Measurements from ENCODE around the gene PPP1R3F.

Gene PPP1R3F, protein sequence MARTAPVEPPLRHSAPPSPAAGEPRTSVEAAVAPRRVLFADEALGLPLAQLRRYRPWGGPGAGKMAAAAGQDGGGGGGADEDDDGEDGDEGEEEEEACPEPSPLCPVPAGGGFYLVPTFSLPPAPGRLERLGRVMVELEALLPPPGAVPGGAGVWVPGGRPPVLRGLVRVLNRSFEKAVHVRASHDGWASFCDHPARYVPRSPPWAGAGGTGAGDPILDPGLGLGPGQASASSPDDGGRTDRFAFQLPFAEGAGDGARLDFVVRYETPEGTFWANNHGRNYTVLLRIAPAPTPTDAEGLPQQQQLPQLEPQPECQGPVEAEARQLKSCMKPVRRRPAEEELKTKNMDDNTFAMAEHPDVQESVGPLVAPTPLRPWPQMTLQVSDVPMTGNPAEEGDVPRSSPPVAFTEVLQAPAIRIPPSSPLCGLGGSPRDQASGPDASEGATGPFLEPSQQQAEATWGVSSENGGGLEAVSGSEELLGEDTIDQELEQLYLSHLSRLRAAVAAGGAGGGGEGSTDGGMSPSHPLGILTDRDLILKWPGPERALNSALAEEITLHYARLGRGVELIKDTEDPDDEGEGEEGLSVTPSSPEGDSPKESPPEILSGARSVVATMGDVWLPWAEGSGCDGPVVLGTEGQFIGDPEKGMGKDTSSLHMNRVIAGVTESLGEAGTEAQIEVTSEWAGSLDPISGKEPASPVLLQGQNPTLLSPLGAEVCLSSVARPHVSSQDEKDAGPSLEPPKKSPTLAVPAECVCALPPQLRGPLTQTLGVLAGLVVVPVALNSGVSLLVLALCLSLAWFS

DNA sequence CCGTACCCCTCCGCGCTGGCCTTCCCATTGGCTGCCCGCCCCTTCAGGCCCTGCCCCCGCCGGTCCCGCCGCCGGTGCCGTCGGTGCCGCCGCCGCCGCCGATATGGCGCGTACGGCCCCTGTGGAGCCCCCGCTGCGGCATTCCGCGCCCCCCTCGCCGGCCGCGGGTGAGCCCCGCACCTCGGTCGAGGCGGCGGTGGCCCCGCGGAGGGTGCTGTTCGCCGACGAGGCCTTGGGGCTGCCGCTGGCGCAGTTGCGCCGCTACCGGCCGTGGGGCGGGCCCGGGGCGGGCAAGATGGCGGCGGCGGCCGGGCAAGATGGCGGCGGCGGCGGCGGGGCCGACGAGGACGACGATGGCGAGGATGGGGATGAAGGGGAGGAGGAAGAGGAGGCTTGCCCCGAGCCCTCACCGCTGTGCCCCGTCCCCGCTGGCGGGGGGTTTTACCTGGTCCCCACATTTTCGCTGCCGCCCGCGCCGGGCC, at the start of gene PPP1R3F:
Gene PPP1R3F, plus strand, starts transcription at position 27 of the 482 bp plus-strand sequence. Its CDS starts 77 bp downstream, at position 104.
- Histone ChIP-seq H3K9ac (ENCODE audit: low read length) (peak within 1 kb of the TSS; percentile 34), H3K9me3 (ENCODE audit: low read length) (no peaks in the 10 kb centered on the region), H3K27me3 (ENCODE audit: control insufficient read depth in 1 of 2, insufficient read depth in 2 of 2, low read length in 2 of 2) (no peaks in the 10 kb centered on the region), H3K27ac (ENCODE audit: low read depth, low read length) (peak within 1 kb of the TSS; percentile 53), H3K4me3 (ENCODE audit: low read depth in 1 of 2, low read length in 2 of 2) (peak within 1 kb of the TSS; percentile 48 to 65), H3K36me3 (ENCODE audit: insufficient read depth, low read length) (no peaks in the 10 kb centered on the region), H3K4me1 (ENCODE audit: insufficient read depth, low read length) (peaks cover 43% of the 10 kb centered on the region)

DNA sequence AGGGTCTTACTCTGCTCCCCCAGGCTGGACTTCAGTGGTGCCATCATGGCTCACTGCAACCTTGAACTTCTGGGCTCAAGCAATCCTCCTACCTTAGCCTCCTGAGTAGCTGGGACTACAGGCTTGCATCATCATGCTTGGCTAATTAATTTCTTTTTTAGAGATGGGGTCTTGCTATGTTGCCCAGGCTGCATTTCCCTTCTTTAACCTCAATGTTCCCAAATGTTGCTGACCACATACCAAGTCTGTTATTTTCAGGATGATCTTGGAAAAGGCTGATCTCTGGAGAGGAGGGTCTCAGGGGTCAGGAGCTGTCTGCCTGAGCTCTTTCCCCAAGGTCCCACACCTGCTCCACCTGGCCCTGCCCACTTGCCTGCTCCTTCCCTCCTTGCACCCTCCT, 49.5 kb upstream of the PPP1R3F start:
- Histone ChIP-seq H3K4me1 (ENCODE audit: insufficient read depth, low read length) (no peaks in the 10 kb centered on the region), H3K9ac (ENCODE audit: low read length) (no peak overlapping the region), H3K9me3 (ENCODE audit: low read length) (no peaks in the 10 kb centered on the region), H3K27ac (ENCODE audit: low read depth, low read length) (no peak overlapping the region), H3K27me3 (ENCODE audit: control insufficient read depth in 1 of 2, insufficient read depth in 2 of 2, low read length in 2 of 2) (no peaks in the 10 kb centered on the region), H3K36me3 (ENCODE audit: insufficient read depth, low read length) (no peaks in the 10 kb centered on the region), H3K4me3 (ENCODE audit: low read depth in 1 of 2, low read length in 2 of 2) (no peak overlapping the region)

DNA sequence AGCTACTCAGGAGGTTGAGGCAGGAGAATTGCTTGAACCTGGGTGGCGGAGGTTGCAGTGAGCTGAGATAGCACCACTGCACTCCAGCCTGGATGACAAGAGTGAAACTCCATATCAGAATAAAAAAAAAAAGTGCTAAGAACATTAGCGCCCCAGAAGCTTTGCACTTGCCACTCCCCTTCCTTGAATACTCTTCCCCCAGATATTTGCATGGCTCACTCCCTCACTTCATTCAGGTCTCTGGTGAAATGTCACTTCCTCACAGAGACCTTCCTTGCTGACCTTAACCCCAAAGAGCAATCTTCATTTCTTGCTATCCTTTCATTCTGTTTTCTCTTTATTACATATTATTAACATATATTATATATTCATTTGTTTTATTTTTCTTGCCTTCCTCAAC, 47.7 kb upstream of the PPP1R3F start:
- Histone ChIP-seq H3K27me3 (ENCODE audit: control insufficient read depth in 1 of 2, insufficient read depth in 2 of 2, low read length in 2 of 2) (peaks cover 0 to 9% of the 10 kb centered on the region in 2 donors), H3K27ac (ENCODE audit: low read depth, low read length) (no peak overlapping the region), H3K4me1 (ENCODE audit: insufficient read depth, low read length) (no peaks in the 10 kb centered on the region), H3K4me3 (ENCODE audit: low read depth in 1 of 2, low read length in 2 of 2) (no peak overlapping the region), H3K9me3 (ENCODE audit: low read length) (no peaks in the 10 kb centered on the region), H3K9ac (ENCODE audit: low read length) (no peak overlapping the region), H3K36me3 (ENCODE audit: insufficient read depth, low read length) (no peaks in the 10 kb centered on the region)

DNA sequence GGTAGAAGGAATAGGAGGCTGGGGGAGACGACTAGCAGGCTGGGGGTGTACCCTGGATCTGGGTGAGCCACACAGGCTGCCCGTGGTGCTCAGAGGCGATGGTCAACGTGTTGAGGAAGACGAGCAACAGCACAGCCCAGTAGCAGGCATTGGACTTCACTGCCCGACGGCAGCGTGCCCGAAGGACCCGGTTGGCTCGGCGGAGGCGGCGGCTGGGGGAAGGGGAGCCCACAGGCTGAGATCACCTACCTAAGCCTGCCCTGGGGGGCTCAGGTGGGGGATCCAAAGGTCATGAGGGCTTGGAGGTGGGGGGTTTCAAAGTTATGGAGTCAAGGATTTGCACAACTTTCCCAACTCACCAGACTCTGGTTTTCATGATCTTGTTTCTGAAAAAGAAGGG, 43.7 kb upstream of the PPP1R3F start:
- Histone ChIP-seq H3K27ac (ENCODE audit: low read depth, low read length) (no peak overlapping the region), H3K9ac (ENCODE audit: low read length) (no peak overlapping the region), H3K36me3 (ENCODE audit: insufficient read depth, low read length) (no peaks in the 10 kb centered on the region), H3K9me3 (ENCODE audit: low read length) (no peaks in the 10 kb centered on the region), H3K27me3 (ENCODE audit: control insufficient read depth in 1 of 2, insufficient read depth in 2 of 2, low read length in 2 of 2) (peaks cover 0 to 10% of the 10 kb centered on the region in 2 donors), H3K4me3 (ENCODE audit: low read depth in 1 of 2, low read length in 2 of 2) (no peak overlapping the region), H3K4me1 (ENCODE audit: insufficient read depth, low read length) (no peaks in the 10 kb centered on the region)

GRCh38 chrX:49226946-49227345, 42.6 kb upstream of the PPP1R3F start:
- H3K4me1 ChIP-seq (ENCODE audit: insufficient read depth, low read length): no peaks in the 10 kb centered on the region
- no peaks in the 10 kb centered on the region for H3K9me3 ChIP-seq (ENCODE audit: low read length)
- no peaks in the 10 kb centered on the region for H3K36me3 ChIP-seq (ENCODE audit: insufficient read depth, low read length)
- no peak overlapping the region for H3K4me3 ChIP-seq (ENCODE audit: low read depth in 1 of 2, low read length in 2 of 2)
- no peak overlapping the region for H3K9ac ChIP-seq (ENCODE audit: low read length)
- H3K27ac ChIP-seq (ENCODE audit: low read depth, low read length): no peak overlapping the region
- peaks cover 0 to 17% of the 10 kb centered on the region in 2 donors for H3K27me3 ChIP-seq (ENCODE audit: control insufficient read depth in 1 of 2, insufficient read depth in 2 of 2, low read length in 2 of 2)

- Histone ChIP-seq H3K4me3 (ENCODE audit: low read depth in 1 of 2, low read length in 2 of 2) (no peak overlapping the region), H3K36me3 (ENCODE audit: insufficient read depth, low read length) (no peaks in the 10 kb centered on the region), H3K27ac (ENCODE audit: low read depth, low read length) (no peak overlapping the region), H3K9ac (ENCODE audit: low read length) (no peak overlapping the region), H3K4me1 (ENCODE audit: insufficient read depth, low read length) (no peaks in the 10 kb centered on the region), H3K27me3 (ENCODE audit: control insufficient read depth in 1 of 2, insufficient read depth in 2 of 2, low read length in 2 of 2) (peaks cover 0 to 17% of the 10 kb centered on the region in 2 donors), H3K9me3 (ENCODE audit: low read length) (no peaks in the 10 kb centered on the region)
These were observed 41.9 kb upstream of the PPP1R3F start for GRCh38 chrX:49227726-49228125.

DNA sequence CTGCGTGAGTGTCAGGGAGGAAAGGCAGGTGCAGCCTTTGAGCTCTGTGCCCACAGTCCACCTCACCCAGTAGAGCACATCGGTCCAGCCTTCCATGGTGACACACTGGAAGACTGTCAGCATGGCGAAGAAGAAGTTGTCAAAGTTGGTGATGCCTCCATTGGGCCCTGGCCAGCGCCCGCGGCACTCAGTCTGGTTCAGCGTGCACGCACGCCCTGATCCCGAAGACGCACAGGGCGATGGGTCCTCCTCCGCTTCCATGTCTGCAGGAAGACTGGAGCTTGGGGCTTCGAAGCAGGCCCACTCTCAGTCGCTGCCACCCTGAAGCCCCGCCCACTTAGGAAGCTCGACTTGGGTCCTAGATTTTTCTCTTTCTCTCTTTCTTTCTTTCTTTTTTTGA, 41.4 kb upstream of the PPP1R3F start:
- Histone ChIP-seq H3K9ac (ENCODE audit: low read length) (no peak overlapping the region), H3K4me1 (ENCODE audit: insufficient read depth, low read length) (no peaks in the 10 kb centered on the region), H3K27ac (ENCODE audit: low read depth, low read length) (no peak overlapping the region), H3K4me3 (ENCODE audit: low read depth in 1 of 2, low read length in 2 of 2) (no peak overlapping the region), H3K36me3 (ENCODE audit: insufficient read depth, low read length) (no peaks in the 10 kb centered on the region), H3K9me3 (ENCODE audit: low read length) (no peaks in the 10 kb centered on the region), H3K27me3 (ENCODE audit: control insufficient read depth in 1 of 2, insufficient read depth in 2 of 2, low read length in 2 of 2) (peaks cover 0 to 17% of the 10 kb centered on the region in 2 donors)

GRCh38 chrX:49230500-49231232, 38.9 kb upstream of the PPP1R3F start:
- Histone ChIP-seq H3K27me3 (ENCODE audit: control insufficient read depth in 1 of 2, insufficient read depth in 2 of 2, low read length in 2 of 2) (peaks cover 0 to 22% of the 10 kb centered on the region in 2 donors), H3K9ac (ENCODE audit: low read length) (no peak overlapping the region), H3K4me1 (ENCODE audit: insufficient read depth, low read length) (no peaks in the 10 kb centered on the region), H3K36me3 (ENCODE audit: insufficient read depth, low read length) (no peaks in the 10 kb centered on the region), H3K9me3 (ENCODE audit: low read length) (no peaks in the 10 kb centered on the region), H3K27ac (ENCODE audit: low read depth, low read length) (no peak overlapping the region), H3K4me3 (ENCODE audit: low read depth in 1 of 2, low read length in 2 of 2) (no peak overlapping the region)

DNA sequence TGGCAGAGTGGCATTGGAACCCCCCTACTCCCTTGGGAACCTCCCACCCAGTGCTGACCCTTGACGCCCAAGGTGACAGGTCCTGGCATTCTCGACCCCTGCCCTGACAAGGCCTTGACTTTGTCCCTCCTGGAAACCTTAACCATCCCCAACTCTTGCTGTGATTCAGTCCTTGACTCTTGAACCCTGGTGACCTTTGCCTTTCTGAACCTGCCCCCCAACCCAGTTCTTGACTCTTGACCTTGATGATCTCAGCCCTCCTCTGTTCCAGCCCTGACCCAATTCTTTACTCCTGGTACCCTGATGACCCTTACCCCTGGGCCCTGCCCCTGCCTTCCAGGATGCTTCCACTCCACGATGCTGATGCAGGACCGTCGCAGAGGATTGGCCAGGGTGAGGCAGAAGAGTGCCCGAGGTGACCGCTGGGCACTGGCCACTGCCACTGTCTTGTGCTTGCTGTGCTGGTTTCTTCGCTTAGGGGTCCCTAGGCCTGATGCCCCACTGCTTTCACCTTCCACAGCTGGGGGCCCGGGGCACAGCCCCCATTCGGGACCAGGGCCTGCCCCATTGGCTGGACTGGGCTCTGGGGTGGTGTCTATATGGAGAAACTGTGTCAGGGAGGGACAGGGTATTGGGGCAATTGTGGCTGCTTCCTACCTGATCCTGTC, 38.1 kb upstream of the PPP1R3F start:
- Histone ChIP-seq H3K4me3 (ENCODE audit: low read depth in 1 of 2, low read length in 2 of 2) (no peak overlapping the region), H3K27ac (ENCODE audit: low read depth, low read length) (no peak overlapping the region), H3K4me1 (ENCODE audit: insufficient read depth, low read length) (peaks cover 3% of the 10 kb centered on the region)

DNA sequence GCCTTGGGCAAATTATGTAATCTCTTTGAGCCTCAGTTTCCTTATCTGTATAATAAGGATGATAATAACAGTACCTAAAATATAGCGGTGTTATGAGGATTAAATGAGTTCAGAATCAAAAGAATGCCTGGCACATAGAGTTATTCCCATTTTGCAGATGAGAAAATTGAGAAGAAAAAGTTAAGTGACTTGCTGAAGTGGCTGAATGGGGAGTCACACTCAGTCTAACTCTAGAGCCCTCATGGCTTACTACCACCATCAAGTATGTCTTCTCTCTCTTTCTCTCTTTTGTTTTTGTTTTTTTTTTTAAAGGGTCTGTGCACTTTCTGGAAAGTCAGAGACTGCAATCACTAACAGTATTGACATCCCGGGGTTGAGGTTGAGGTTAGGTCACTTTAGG, 37.1 kb upstream of the PPP1R3F start:
- H3K36me3 ChIP-seq (ENCODE audit: insufficient read depth, low read length): no peaks in the 10 kb centered on the region
- no peak overlapping the region for H3K4me3 ChIP-seq (ENCODE audit: low read depth in 1 of 2, low read length in 2 of 2)
- H3K4me1 ChIP-seq (ENCODE audit: insufficient read depth, low read length): peaks cover 3% of the 10 kb centered on the region
- no peak overlapping the region for H3K9ac ChIP-seq (ENCODE audit: low read length)
- H3K27me3 ChIP-seq (ENCODE audit: control insufficient read depth in 1 of 2, insufficient read depth in 2 of 2, low read length in 2 of 2): peaks cover 0 to 12% of the 10 kb centered on the region in 2 donors
- no peak overlapping the region for H3K27ac ChIP-seq (ENCODE audit: low read depth, low read length)
- no peaks in the 10 kb centered on the region for H3K9me3 ChIP-seq (ENCODE audit: low read length)

More for the DNA sequence above, 38.1 kb upstream of the PPP1R3F start:
- no peak overlapping the region for H3K9ac ChIP-seq (ENCODE audit: low read length)
- H3K27me3 ChIP-seq (ENCODE audit: control insufficient read depth in 1 of 2, insufficient read depth in 2 of 2, low read length in 2 of 2): peaks cover 0 to 18% of the 10 kb centered on the region in 2 donors
- H3K9me3 ChIP-seq (ENCODE audit: low read length): no peaks in the 10 kb centered on the region
- no peaks in the 10 kb centered on the region for H3K36me3 ChIP-seq (ENCODE audit: insufficient read depth, low read length)

Data from muscle layer of colon (tissue), 2 donors.